ENCODE data around the gene MAD1L1.

The MAD1L1 gene

GRCh38 chr7:2225830-2226229, 6.9 kb downstream of the MAD1L1 start:
- no peak overlapping the region for H2BK5ac ChIP-seq (ENCODE audit: low read depth, low read length, poor library complexity)
- no peak overlapping the region for H3K27ac ChIP-seq (ENCODE audit: low read depth, low read length)
- no peak for DNase-seq
- no peak overlapping the region for H2BK12ac ChIP-seq (ENCODE audit: low read length)
- no peak overlapping the region for H3K4me2 ChIP-seq (ENCODE audit: low read length)
- H3K4me3 ChIP-seq (ENCODE audit: low read depth, low read length), result no peak overlapping the region
- no peaks in the 10 kb centered on the region for H3K4me1 ChIP-seq (ENCODE audit: control insufficient read depth in 1 of 2, insufficient read depth in 2 of 2, low read length in 2 of 2)
- no peak overlapping the region for H4K91ac ChIP-seq (ENCODE audit: low read depth, low read length)
- no peak overlapping the region for H2AFZ ChIP-seq (ENCODE audit: insufficient read depth, low read length, poor library complexity)
- H2BK120ac ChIP-seq (ENCODE audit: insufficient read depth, low read length, poor library complexity), result no peak overlapping the region
- no CpG with 5 or more reads among the region's 13 CpGs for WGBS (ENCODE audit: extremely low coverage, insufficient coverage, insufficient read length)
- no peak overlapping the region for H4K8ac ChIP-seq (ENCODE audit: low read depth, low read length)
- H3K36me3 ChIP-seq (ENCODE audit: control insufficient read depth in 1 of 2, insufficient read depth in 2 of 2, low read length in 2 of 2), result peaks cover 85 to 86% of the 10 kb centered on the region in 2 experiments
- no peaks in the 10 kb centered on the region for H3K79me2 ChIP-seq (ENCODE audit: control insufficient read depth, insufficient read depth, low read length, poor library complexity)
- H3K27me3 ChIP-seq (ENCODE audit: insufficient read depth, low read length), result no peaks in the 10 kb centered on the region
- no peaks in the 10 kb centered on the region for H3K79me1 ChIP-seq (ENCODE audit: low read length)
- no peak overlapping the region for H3K23ac ChIP-seq (ENCODE audit: low read length)
- peaks cover 1% of the 10 kb centered on the region for H3K9me3 ChIP-seq (ENCODE audit: insufficient read depth, low read depth, low read length)
- H3K4ac ChIP-seq (ENCODE audit: low read depth, low read length), result no peak overlapping the region
- H2AK5ac ChIP-seq (ENCODE audit: low read length), result no peak overlapping the region
- no peak overlapping the region for H4K12ac ChIP-seq (ENCODE audit: low read depth, low read length)
- no peak overlapping the region for H3K14ac ChIP-seq (ENCODE audit: low read length)
- no peak overlapping the region for H3K9ac ChIP-seq (ENCODE audit: low read length)
- H3K18ac ChIP-seq (ENCODE audit: low read length), result no peak overlapping the region

- H3K36me3 ChIP-seq (ENCODE audit: control insufficient read depth in 1 of 2, insufficient read depth in 2 of 2, low read length in 2 of 2), result peaks cover 86 to 87% of the 10 kb centered on the region in 2 experiments
- H3K14ac ChIP-seq (ENCODE audit: low read length), result no peak overlapping the region
- no peak overlapping the region for H3K9ac ChIP-seq (ENCODE audit: low read length)
- H4K12ac ChIP-seq (ENCODE audit: low read depth, low read length), result no peak overlapping the region
- no peaks in the 10 kb centered on the region for H3K79me1 ChIP-seq (ENCODE audit: low read length)
- no peak overlapping the region for H4K8ac ChIP-seq (ENCODE audit: low read depth, low read length)
- no peak overlapping the region for H3K23ac ChIP-seq (ENCODE audit: low read length)
- WGBS (ENCODE audit: extremely low coverage, insufficient coverage, insufficient read length), result no CpG with 5 or more reads among the region's 14 CpGs
- H3K4ac ChIP-seq (ENCODE audit: low read depth, low read length), result no peak overlapping the region
- H2AFZ ChIP-seq (ENCODE audit: insufficient read depth, low read length, poor library complexity), result no peak overlapping the region
- no peak for DNase-seq
- H4K91ac ChIP-seq (ENCODE audit: low read depth, low read length), result no peak overlapping the region
- H3K27ac ChIP-seq (ENCODE audit: low read depth, low read length), result no peak overlapping the region
- H3K9me3 ChIP-seq (ENCODE audit: insufficient read depth, low read depth, low read length), result peaks cover 1% of the 10 kb centered on the region
- no peak overlapping the region for H2BK120ac ChIP-seq (ENCODE audit: insufficient read depth, low read length, poor library complexity)
- H3K4me1 ChIP-seq (ENCODE audit: control insufficient read depth in 1 of 2, insufficient read depth in 2 of 2, low read length in 2 of 2), result no peaks in the 10 kb centered on the region
- no peak overlapping the region for H3K4me3 ChIP-seq (ENCODE audit: low read depth, low read length)
- no peak overlapping the region for H2AK5ac ChIP-seq (ENCODE audit: low read length)
- H2BK5ac ChIP-seq (ENCODE audit: low read depth, low read length, poor library complexity), result no peak overlapping the region
- no peak overlapping the region for H3K18ac ChIP-seq (ENCODE audit: low read length)
- no peak overlapping the region for H2BK12ac ChIP-seq (ENCODE audit: low read length)
- H3K27me3 ChIP-seq (ENCODE audit: insufficient read depth, low read length), result no peaks in the 10 kb centered on the region
- no peaks in the 10 kb centered on the region for H3K79me2 ChIP-seq (ENCODE audit: control insufficient read depth, insufficient read depth, low read length, poor library complexity)
- H3K4me2 ChIP-seq (ENCODE audit: low read length), result no peak overlapping the region
Observed at GRCh38 chr7:2225336-2225735, 7.4 kb downstream of the MAD1L1 start.

DNA sequence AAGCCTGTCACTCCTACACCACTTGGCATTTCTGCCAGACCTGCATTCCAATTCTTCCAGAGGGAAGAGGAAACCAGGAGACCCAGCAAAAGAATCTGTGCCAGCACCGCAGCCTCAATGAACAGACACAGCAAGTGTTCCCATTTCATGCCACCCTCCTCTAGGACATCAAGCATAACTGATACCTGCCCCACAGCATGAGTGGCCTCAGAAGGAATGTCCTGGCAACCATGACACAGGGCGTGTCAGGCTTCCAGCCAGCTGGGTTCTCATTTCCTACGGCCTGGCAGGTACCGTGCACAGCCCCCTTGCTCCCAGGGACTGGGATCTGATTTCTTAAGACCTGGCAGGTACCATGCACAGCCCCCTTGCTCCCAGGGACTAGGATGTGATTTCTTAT, 7.8 kb downstream of the MAD1L1 start:
- no peak overlapping the region for H3K23ac ChIP-seq (ENCODE audit: low read length)
- H3K18ac ChIP-seq (ENCODE audit: low read length), result no peak overlapping the region
- no peak overlapping the region for H3K14ac ChIP-seq (ENCODE audit: low read length)
- no peak overlapping the region for H4K12ac ChIP-seq (ENCODE audit: low read depth, low read length)
- H3K36me3 ChIP-seq (ENCODE audit: control insufficient read depth in 1 of 2, insufficient read depth in 2 of 2, low read length in 2 of 2), result peaks cover 82 to 87% of the 10 kb centered on the region in 2 experiments
- H4K8ac ChIP-seq (ENCODE audit: low read depth, low read length), result no peak overlapping the region
- no peak for DNase-seq
- H3K79me2 ChIP-seq (ENCODE audit: control insufficient read depth, insufficient read depth, low read length, poor library complexity), result no peaks in the 10 kb centered on the region
- H3K4me2 ChIP-seq (ENCODE audit: low read length), result no peak overlapping the region
- H3K79me1 ChIP-seq (ENCODE audit: low read length), result no peaks in the 10 kb centered on the region
- H3K27me3 ChIP-seq (ENCODE audit: insufficient read depth, low read length), result no peaks in the 10 kb centered on the region
- H2BK12ac ChIP-seq (ENCODE audit: low read length), result no peak overlapping the region
- no CpG with 5 or more reads among the region's 4 CpGs for WGBS (ENCODE audit: extremely low coverage, insufficient coverage, insufficient read length)
- peaks cover 1% of the 10 kb centered on the region for H3K9me3 ChIP-seq (ENCODE audit: insufficient read depth, low read depth, low read length)
- no peaks in the 10 kb centered on the region for H3K4me1 ChIP-seq (ENCODE audit: control insufficient read depth in 1 of 2, insufficient read depth in 2 of 2, low read length in 2 of 2)
- no peak overlapping the region for H3K4ac ChIP-seq (ENCODE audit: low read depth, low read length)
- H3K4me3 ChIP-seq (ENCODE audit: low read depth, low read length), result no peak overlapping the region
- H3K9ac ChIP-seq (ENCODE audit: low read length), result no peak overlapping the region
- no peak overlapping the region for H2BK120ac ChIP-seq (ENCODE audit: insufficient read depth, low read length, poor library complexity)
- H4K91ac ChIP-seq (ENCODE audit: low read depth, low read length), result no peak overlapping the region
- H3K27ac ChIP-seq (ENCODE audit: low read depth, low read length), result no peak overlapping the region
- no peak overlapping the region for H2BK5ac ChIP-seq (ENCODE audit: low read depth, low read length, poor library complexity)
- no peak overlapping the region for H2AK5ac ChIP-seq (ENCODE audit: low read length)
- H2AFZ ChIP-seq (ENCODE audit: insufficient read depth, low read length, poor library complexity), result no peak overlapping the region

GRCh38 chr7:2224491-2224928, 8.2 kb downstream of the MAD1L1 start:
- H3K4me2 ChIP-seq (ENCODE audit: low read length), result no peak overlapping the region
- WGBS (ENCODE audit: extremely low coverage, insufficient coverage, insufficient read length), result no CpG with 5 or more reads among the region's 13 CpGs
- H4K8ac ChIP-seq (ENCODE audit: low read depth, low read length), result no peak overlapping the region
- peaks cover 78 to 85% of the 10 kb centered on the region in 2 experiments for H3K36me3 ChIP-seq (ENCODE audit: control insufficient read depth in 1 of 2, insufficient read depth in 2 of 2, low read length in 2 of 2)
- no peaks in the 10 kb centered on the region for H3K79me2 ChIP-seq (ENCODE audit: control insufficient read depth, insufficient read depth, low read length, poor library complexity)
- H3K9ac ChIP-seq (ENCODE audit: low read length), result no peak overlapping the region
- H2BK12ac ChIP-seq (ENCODE audit: low read length), result no peak overlapping the region
- no peak for DNase-seq
- H3K4me1 ChIP-seq (ENCODE audit: control insufficient read depth in 1 of 2, insufficient read depth in 2 of 2, low read length in 2 of 2), result no peaks in the 10 kb centered on the region
- no peaks in the 10 kb centered on the region for H3K79me1 ChIP-seq (ENCODE audit: low read length)
- H3K18ac ChIP-seq (ENCODE audit: low read length), result no peak overlapping the region
- no peak overlapping the region for H2BK120ac ChIP-seq (ENCODE audit: insufficient read depth, low read length, poor library complexity)
- no peak overlapping the region for H2AFZ ChIP-seq (ENCODE audit: insufficient read depth, low read length, poor library complexity)
- peaks cover 1% of the 10 kb centered on the region for H3K9me3 ChIP-seq (ENCODE audit: insufficient read depth, low read depth, low read length)
- H3K14ac ChIP-seq (ENCODE audit: low read length), result no peak overlapping the region
- no peak overlapping the region for H4K12ac ChIP-seq (ENCODE audit: low read depth, low read length)
- H3K23ac ChIP-seq (ENCODE audit: low read length), result no peak overlapping the region
- no peak overlapping the region for H3K4me3 ChIP-seq (ENCODE audit: low read depth, low read length)
- H3K27ac ChIP-seq (ENCODE audit: low read depth, low read length), result no peak overlapping the region
- H2AK5ac ChIP-seq (ENCODE audit: low read length), result no peak overlapping the region
- no peaks in the 10 kb centered on the region for H3K27me3 ChIP-seq (ENCODE audit: insufficient read depth, low read length)
- no peak overlapping the region for H2BK5ac ChIP-seq (ENCODE audit: low read depth, low read length, poor library complexity)
- no peak overlapping the region for H3K4ac ChIP-seq (ENCODE audit: low read depth, low read length)
- H4K91ac ChIP-seq (ENCODE audit: low read depth, low read length), result no peak overlapping the region

Measured in trophoblast cell (in vitro differentiated cells and primary cell).